Stimulated activated CD4-positive, alpha-beta T cell treated with anti-CD3 and anti-CD28 coated beads, Interleukin-4, amount 100 ng/mL, for 4 hours (primary cell): ENCODE data around the gene ZBTB7A.
A peak's percentile ranks its signal among the peaks of the same experiment; 100 is the strongest.

ENCODE experiments used
- DNase-seq, 2 experiments: peaks; one replicate each; pipeline ENCODE4 v3.0.0-alpha.2; 2020

The ZBTB7A gene

GRCh38 chr19:4066682-4067395 lies at the start of gene ZBTB7A:
ZBTB7A (minus strand) TSS chr19:4066899; CDS start chr19:4055232, 11,667 bp downstream.
- peak; percentile 70 to 76 for DNase-seq

- no peak for DNase-seq
Measured at GRCh38 chr19:4115818-4116385, 49.2 kb upstream of the ZBTB7A start.

GRCh38 chr19:4115050-4115817 lies 48.5 kb upstream of the ZBTB7A start:
- DNase-seq: peak; percentile 34 to 43

- DNase-seq: no peak
Measured at GRCh38 chr19:4114181-4114580, 47.5 kb upstream of the ZBTB7A start.

GRCh38 chr19:4113398-4114088 lies 46.8 kb upstream of the ZBTB7A start:
- DNase-seq: no peak

- no peak for DNase-seq
Measured at GRCh38 chr19:4112367-4112766, 45.7 kb upstream of the ZBTB7A start.

- no peak for DNase-seq
Measured at GRCh38 chr19:4109626-4109945, 42.9 kb upstream of the ZBTB7A start.

GRCh38 chr19:4108767-4109625 lies 42.3 kb upstream of the ZBTB7A start:
- DNase-seq: peak; percentile 49 to 72

GRCh38 chr19:4103080-4103433 lies 36.4 kb upstream of the ZBTB7A start:
- no peak for DNase-seq

- no peak for DNase-seq
Measured at GRCh38 chr19:4102339-4103079, 35.8 kb upstream of the ZBTB7A start.

- DNase-seq: no peak
Measured at GRCh38 chr19:4101496-4101770, 34.7 kb upstream of the ZBTB7A start.

GRCh38 chr19:4100647-4101495 lies 34.2 kb upstream of the ZBTB7A start:
- no peak for DNase-seq

GRCh38 chr19:4099041-4099764 lies 32.5 kb upstream of the ZBTB7A start:
- no peak for DNase-seq

GRCh38 chr19:4098493-4098892 lies 31.8 kb upstream of the ZBTB7A start:
- DNase-seq: no peak

- no peak for DNase-seq
Measured at GRCh38 chr19:4097501-4097900, 30.8 kb upstream of the ZBTB7A start.

GRCh38 chr19:4096049-4096892 lies 29.6 kb upstream of the ZBTB7A start:
- DNase-seq: no peak

GRCh38 chr19:4095488-4095844 lies 28.8 kb upstream of the ZBTB7A start:
- no peak for DNase-seq

GRCh38 chr19:4094761-4095487 lies 28.2 kb upstream of the ZBTB7A start:
- no peak for DNase-seq

- DNase-seq: no peak
Measured at GRCh38 chr19:4094291-4094690, 27.6 kb upstream of the ZBTB7A start.
